ENCODE data around the gene NDUFV1.
"Not testable (repeated sequence)": the region's sequence is repeated elsewhere in the genome, so short reads cannot be mapped to it uniquely, and the experiment has no call there.

DNA sequence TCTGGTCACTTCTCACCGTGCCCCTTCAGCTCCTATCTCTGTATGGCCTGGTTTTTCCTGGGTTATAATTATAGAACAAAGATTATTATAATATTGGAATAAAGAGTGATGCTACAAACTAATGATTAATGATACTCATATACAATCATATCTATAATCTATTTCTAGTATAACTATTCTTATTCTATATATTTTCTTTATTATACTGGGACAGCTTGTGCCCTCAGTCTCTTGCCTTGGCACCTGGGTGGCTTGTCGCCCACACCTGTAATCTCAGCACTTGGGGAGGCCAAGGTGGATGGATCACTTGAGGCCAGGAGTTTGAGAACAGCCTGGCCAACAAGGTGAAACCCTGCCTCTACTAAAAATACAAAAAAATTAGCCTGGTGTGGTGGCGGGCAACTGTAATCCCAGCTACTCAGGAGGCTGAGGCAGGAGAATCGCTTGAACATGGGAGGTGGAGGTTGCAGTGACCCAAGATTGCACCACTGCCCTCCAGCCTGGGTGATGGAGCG, 53.0 kb downstream of the NDUFV1 start:
- TF ChIP-seq CTCF, POLR2A (IDR thresholded peaks at IDR 0.05): not testable (repeated sequence)
